GM12878 (cell line): Measurements from ENCODE around the gene EFCAB3. TPM values are rescaled to one million over a fixed set of nuclear protein-coding genes. Genes with fewer than 3 reads are reported as not detected.

ENCODE experiments used
- ATAC-seq: fragments of 200-7000 bp; cut with Tn5 transposase; 3 replicates; pipeline ENCODE4 v1.9.1; 2020; ENCODE audit warnings: mild to moderate bottlenecking, moderate library complexity
- BruUV-seq: library from RNA; stranded (reverse); fragments of 400-500 nt; replicated peaks from 2 replicates; lab custom pipeline; 2021; lab: Mats Ljungman, UMichigan
- CTCF ChIA-PET: fragments of 300-600 bp; sonication (Branson Sonifier 250); formaldehyde crosslinking; extraction: SDS; loops from one replicate; lab custom pipeline; 2021; ENCODE audit warnings: inconsistent platforms; lab: Yijun Ruan, JAX
- POLR2A ChIA-PET: fragments of 350-600 bp; formaldehyde crosslinking; extraction: SDS; loops from one replicate; lab custom pipeline; 2021; ENCODE audit warnings: inconsistent platforms; lab: Charles Lee
- RAD21 ChIA-PET: fragments of 300-600 bp; sonication (Branson Sonifier 250); formaldehyde crosslinking; loops from one replicate; lab custom pipeline; 2023; ENCODE audit warnings: antibody characterized with exemption; ENCODE audit not compliant: unreplicated experiment; lab: Charles Lee
- SMC1A ChIA-PET: fragments of 300-600 bp; sonication (Branson Sonifier 250); formaldehyde crosslinking; loops from one replicate; lab custom pipeline; 2023; ENCODE audit not compliant: unreplicated experiment, uncharacterized antibody; lab: Charles Lee
- DNase-seq: peaks from one replicate; pipeline ENCODE4 v3.0.0-alpha.2; 2011; ENCODE audit warnings: low read depth, low spot score
- FAIRE-seq: peaks from 3 replicates; lab custom pipeline; 2011; peaks lifted over from hg19 to GRCh38; lab: Jason Lieb, UNC
- H2AFZ ChIP-seq: 2 replicates; pipeline ENCODE4 v1.6.0; 2011; ENCODE audit warnings: low read depth, low read length, control low read depth; ENCODE audit not compliant: control insufficient read depth
- H3K27ac ChIP-seq: 2 replicates; pipeline ENCODE4 v1.5.1; 2011; ENCODE audit warnings: control low read depth; ENCODE audit not compliant: control insufficient read depth, insufficient read depth
- H3K27me3 ChIP-seq, 2 experiments: replicated peaks in 1 of 2; 2 replicates each; pipeline versions ENCODE4 v1.6.0 to v1.6.1; 2011; ENCODE audit warnings: low read length in 1 of 2; ENCODE audit not compliant: control insufficient read depth in 2 of 2, insufficient read depth in 2 of 2
- H3K36me3 ChIP-seq, 2 experiments: 2 replicates each; pipeline ENCODE4 v1.5.1; 2011; ENCODE audit warnings: low read length in 1 of 2; ENCODE audit not compliant: control insufficient read depth in 2 of 2, insufficient read depth in 2 of 2
- H3K4me1 ChIP-seq: 2 replicates; pipeline ENCODE4 v1.6.1; 2011; ENCODE audit warnings: mild to moderate bottlenecking, low read length, moderate library complexity, mixed read lengths; ENCODE audit not compliant: control insufficient read depth, insufficient read depth
- H3K4me2 ChIP-seq: 2 replicates; pipeline ENCODE4 v1.6.0; 2011; ENCODE audit warnings: control low read depth; ENCODE audit not compliant: control insufficient read depth, insufficient read depth
- H3K4me3 ChIP-seq: fragments of 200-600 bp; sonication (generic); 2 replicates; pipeline ENCODE4 v1.5.1; 2016
- H3K79me2 ChIP-seq: 2 replicates; pipeline ENCODE4 v1.6.0; 2011; ENCODE audit warnings: low read length; ENCODE audit not compliant: control insufficient read depth, insufficient read depth
- H3K9ac ChIP-seq: 2 replicates; pipeline ENCODE4 v1.8.0; 2011; ENCODE audit warnings: low read length, control low read depth, mixed read lengths; ENCODE audit not compliant: control insufficient read depth, insufficient read depth
- H3K9me3 ChIP-seq: replicated peaks from 3 replicates; pipeline ENCODE4 v1.5.1; 2011; ENCODE audit warnings: mild to moderate bottlenecking, low read length; ENCODE audit not compliant: control insufficient read depth, insufficient read depth
- H4K20me1 ChIP-seq: 2 replicates; pipeline ENCODE4 v1.6.0; 2011; ENCODE audit not compliant: control insufficient read depth, insufficient read depth
- HSF1 ChIP-seq: fragments of 150-350 bp; IDR thresholded peaks from 2 replicates; pipeline ENCODE4 v1.6.1; 2014; ENCODE audit warnings: mild to moderate bottlenecking, low read depth, low read length
- IKZF1 ChIP-seq: fragments of 450-650 bp; conservative IDR thresholded peaks from 2 replicates; pipeline ENCODE4 v1.6.1; 2017; ENCODE audit warnings: antibody characterized with exemption, mild to moderate bottlenecking
- IKZF2 ChIP-seq, 2 experiments: fragments of 450-650 bp; IDR thresholded peaks; 2 replicates each; pipeline ENCODE4 v1.6.1; 2017; ENCODE audit warnings: mild to moderate bottlenecking in 2 of 2, moderate library complexity in 2 of 2
- JUNB ChIP-seq: IDR thresholded peaks from 2 replicates; pipeline ENCODE4 v1.6.1; 2016; ENCODE audit warnings: antibody characterized with exemption, mild to moderate bottlenecking
- KDM1A ChIP-seq: fragments of 200-600 bp; sonication (generic); IDR thresholded peaks from 2 replicates; pipeline ENCODE4 v1.6.1; 2016; ENCODE audit warnings: borderline replicate concordance
- KLF5 ChIP-seq: fragments of 450-650 bp; IDR thresholded peaks from 2 replicates; pipeline ENCODE4 v1.6.1; 2014; ENCODE audit warnings: mild to moderate bottlenecking; ENCODE audit not compliant: partially characterized antibody
- RBBP5 ChIP-seq: fragments of 200-600 bp; sonication (generic); conservative IDR thresholded peaks from 2 replicates; pipeline ENCODE4 v1.6.1; 2016
- RELA ChIP-seq: fragments of 450-650 bp; IDR thresholded peaks from 2 replicates; pipeline ENCODE4 v1.8.0; 2014; ENCODE audit warnings: borderline replicate concordance; ENCODE audit not compliant: partially characterized antibody
- RUNX3 ChIP-seq: IDR thresholded peaks from 2 replicates; pipeline ENCODE4 v1.6.1; 2012; ENCODE audit warnings: low read length, inconsistent platforms
- SKIL ChIP-seq: fragments of 450-650 bp; IDR thresholded peaks from 2 replicates; pipeline ENCODE4 v1.6.1; 2017; ENCODE audit warnings: mild to moderate bottlenecking, low read depth, inconsistent platforms; ENCODE audit not compliant: poor library complexity, severe bottlenecking
- SMC3 ChIP-seq: IDR thresholded peaks from 2 replicates; pipeline ENCODE4 v1.6.1; 2011; ENCODE audit warnings: low read length, improper control_type of control experiment, borderline replicate concordance
- ZNF217 ChIP-seq: fragments of 450-650 bp; IDR thresholded peaks from 2 replicates; pipeline ENCODE4 v1.6.1; 2017; ENCODE audit warnings: antibody characterized with exemption, mild to moderate bottlenecking
- WGBS: methylation state at CpG from one replicate; pipeline ENCODE4 v1.1.6; 2016; ENCODE audit warnings: low lambda C conversion rate; ENCODE audit not compliant: insufficient replicate concordance, insufficient coverage; ENCODE audit errors: missing lambda C conversion rate; 5-methylcytosine and 5-hydroxymethylcytosine counted together
- in situ Hi-C: fragments of 300-500 bp; cut with MboI; formaldehyde crosslinking; loops from 9 replicates; pipeline ENCODE4 v1.14.3; 2018; ENCODE audit warnings: mixed read lengths
- intact Hi-C: fragments of 100-400 bp; cut with micrococcal nuclease; formaldehyde crosslinking; loops from one replicate; pipeline ENCODE4 v1.14.2; 2022; ENCODE audit not compliant: unreplicated experiment
- polyA plus RNA-seq, 11 experiments: library from polyadenylated mRNA; depleted of rRNA in 4 of 11; unstranded in 6 of 11; stranded (reverse) in 5 of 11; fragments of >200 nt; fragmentation: Nextera tagmentation in 4 of 11; fragmentation: Illumina TruSeq in 1 of 11; extraction: Ambion mirVana in 4 of 11; extraction: Trizol in 1 of 11; gene quantifications; 1 replicate in 1 of 11; 2 replicates in 10 of 11; pipeline versions ENCODE4 v1.2.1 to v1.2.3, GENCODE V29; 2011 to 2016; ENCODE audit warnings: inconsistent platforms in 2 of 11, missing spikeins in 2 of 11, low read depth in 1 of 11
- total RNA-seq, 4 experiments: library from RNA; depleted of rRNA in 3 of 4; stranded (reverse); fragments of >200 nt in 3 of 4; fragmentation: Illumina TruSeq in 1 of 4; extraction: Trizol in 1 of 4; gene quantifications; 2 replicates each; pipeline versions ENCODE4 v1.2.1 to v1.2.3, GENCODE V29; 2013 to 2021
- TF ChIP-seq, protein P1 (sequence below): fragments of 450-650 bp; IDR thresholded peaks from 2 replicates; pipeline ENCODE4 v1.6.1; 2016; ENCODE audit warnings: mild to moderate bottlenecking, moderate library complexity, borderline replicate concordance
- TF ChIP-seq, protein P2 (sequence below): fragments of 450-650 bp; IDR thresholded peaks from 2 replicates; pipeline ENCODE4 v1.6.1; 2017; ENCODE audit warnings: mild to moderate bottlenecking, moderate library complexity

The EFCAB3 gene
- total and polyA plus RNA-seq, 10 of the 15 experiments (the other 5 are each of a cell fraction or from before 2014, with no cell fraction given) = not detected

- Histone ChIP-seq H3K79me2 (no peaks in the 10 kb centered on the region), H3K27ac (no peak overlapping the region), H3K4me2 (no peak overlapping the region), H3K4me3 (no peak overlapping the region), H3K36me3 (no peaks in the 10 kb centered on the region), H2AFZ (no peak overlapping the region), H3K4me1 (no peaks in the 10 kb centered on the region), H4K20me1 (no peaks in the 10 kb centered on the region), H3K9ac (no peak overlapping the region), H3K9me3 (no peaks in the 10 kb centered on the region), H3K27me3 (no peaks in the 10 kb centered on the region; a peak in 1 of 4 replicates)
- ChIA-PET CTCF (interaction anchor here (1.0 kb wide), 1 partner anchor 9 kb away, joined by 4 read pairs; no protein-coding TSS in a partner anchor), RAD21 (no interaction called here), POLR2A (no interaction called here), SMC1A (interaction anchor here (1.7 kb wide), 1 partner anchor 16 kb away, joined by 6 read pairs; no protein-coding TSS in a partner anchor)
- WGBS = 46% methylated on average over 2 of the region's 2 CpGs
- BruUV-seq = no TSS peak
- in situ Hi-C loops = no loop called here
- no peak for ATAC-seq
- no peak for DNase-seq
- intact Hi-C loops = no loop called here
- no peak for FAIRE-seq
- TF ChIP-seq, protein P1, sequence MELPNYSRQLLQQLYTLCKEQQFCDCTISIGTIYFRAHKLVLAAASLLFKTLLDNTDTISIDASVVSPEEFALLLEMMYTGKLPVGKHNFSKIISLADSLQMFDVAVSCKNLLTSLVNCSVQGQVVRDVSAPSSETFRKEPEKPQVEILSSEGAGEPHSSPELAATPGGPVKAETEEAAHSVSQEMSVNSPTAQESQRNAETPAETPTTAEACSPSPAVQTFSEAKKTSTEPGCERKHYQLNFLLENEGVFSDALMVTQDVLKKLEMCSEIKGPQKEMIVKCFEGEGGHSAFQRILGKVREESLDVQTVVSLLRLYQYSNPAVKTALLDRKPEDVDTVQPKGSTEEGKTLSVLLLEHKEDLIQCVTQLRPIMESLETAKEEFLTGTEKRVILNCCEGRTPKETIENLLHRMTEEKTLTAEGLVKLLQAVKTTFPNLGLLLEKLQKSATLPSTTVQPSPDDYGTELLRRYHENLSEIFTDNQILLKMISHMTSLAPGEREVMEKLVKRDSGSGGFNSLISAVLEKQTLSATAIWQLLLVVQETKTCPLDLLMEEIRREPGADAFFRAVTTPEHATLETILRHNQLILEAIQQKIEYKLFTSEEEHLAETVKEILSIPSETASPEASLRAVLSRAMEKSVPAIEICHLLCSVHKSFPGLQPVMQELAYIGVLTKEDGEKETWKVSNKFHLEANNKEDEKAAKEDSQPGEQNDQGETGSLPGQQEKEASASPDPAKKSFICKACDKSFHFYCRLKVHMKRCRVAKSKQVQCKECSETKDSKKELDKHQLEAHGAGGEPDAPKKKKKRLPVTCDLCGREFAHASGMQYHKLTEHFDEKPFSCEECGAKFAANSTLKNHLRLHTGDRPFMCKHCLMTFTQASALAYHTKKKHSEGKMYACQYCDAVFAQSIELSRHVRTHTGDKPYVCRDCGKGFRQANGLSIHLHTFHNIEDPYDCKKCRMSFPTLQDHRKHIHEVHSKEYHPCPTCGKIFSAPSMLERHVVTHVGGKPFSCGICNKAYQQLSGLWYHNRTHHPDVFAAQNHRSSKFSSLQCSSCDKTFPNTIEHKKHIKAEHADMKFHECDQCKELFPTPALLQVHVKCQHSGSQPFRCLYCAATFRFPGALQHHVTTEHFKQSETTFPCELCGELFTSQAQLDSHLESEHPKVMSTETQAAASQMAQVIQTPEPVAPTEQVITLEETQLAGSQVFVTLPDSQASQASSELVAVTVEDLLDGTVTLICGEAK = no peak
- no peak for TF ChIP-seq SKIL
- no peak for TF ChIP-seq IKZF2 (IDR thresholded peaks at IDR 0.05)
- no peak for TF ChIP-seq IKZF1
- TF ChIP-seq ZNF217 = no peak
- TF ChIP-seq RUNX3 = no peak
- TF ChIP-seq, protein P2, sequence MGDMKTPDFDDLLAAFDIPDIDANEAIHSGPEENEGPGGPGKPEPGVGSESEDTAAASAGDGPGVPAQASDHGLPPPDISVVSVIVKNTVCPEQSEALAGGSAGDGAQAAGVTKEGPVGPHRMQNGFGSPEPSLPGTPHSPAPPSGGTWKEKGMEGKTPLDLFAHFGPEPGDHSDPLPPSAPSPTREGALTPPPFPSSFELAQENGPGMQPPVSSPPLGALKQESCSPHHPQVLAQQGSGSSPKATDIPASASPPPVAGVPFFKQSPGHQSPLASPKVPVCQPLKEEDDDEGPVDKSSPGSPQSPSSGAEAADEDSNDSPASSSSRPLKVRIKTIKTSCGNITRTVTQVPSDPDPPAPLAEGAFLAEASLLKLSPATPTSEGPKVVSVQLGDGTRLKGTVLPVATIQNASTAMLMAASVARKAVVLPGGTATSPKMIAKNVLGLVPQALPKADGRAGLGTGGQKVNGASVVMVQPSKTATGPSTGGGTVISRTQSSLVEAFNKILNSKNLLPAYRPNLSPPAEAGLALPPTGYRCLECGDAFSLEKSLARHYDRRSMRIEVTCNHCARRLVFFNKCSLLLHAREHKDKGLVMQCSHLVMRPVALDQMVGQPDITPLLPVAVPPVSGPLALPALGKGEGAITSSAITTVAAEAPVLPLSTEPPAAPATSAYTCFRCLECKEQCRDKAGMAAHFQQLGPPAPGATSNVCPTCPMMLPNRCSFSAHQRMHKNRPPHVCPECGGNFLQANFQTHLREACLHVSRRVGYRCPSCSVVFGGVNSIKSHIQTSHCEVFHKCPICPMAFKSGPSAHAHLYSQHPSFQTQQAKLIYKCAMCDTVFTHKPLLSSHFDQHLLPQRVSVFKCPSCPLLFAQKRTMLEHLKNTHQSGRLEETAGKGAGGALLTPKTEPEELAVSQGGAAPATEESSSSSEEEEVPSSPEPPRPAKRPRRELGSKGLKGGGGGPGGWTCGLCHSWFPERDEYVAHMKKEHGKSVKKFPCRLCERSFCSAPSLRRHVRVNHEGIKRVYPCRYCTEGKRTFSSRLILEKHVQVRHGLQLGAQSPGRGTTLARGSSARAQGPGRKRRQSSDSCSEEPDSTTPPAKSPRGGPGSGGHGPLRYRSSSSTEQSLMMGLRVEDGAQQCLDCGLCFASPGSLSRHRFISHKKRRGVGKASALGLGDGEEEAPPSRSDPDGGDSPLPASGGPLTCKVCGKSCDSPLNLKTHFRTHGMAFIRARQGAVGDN = no peak
- TF ChIP-seq HSF1 = no peak
- TF ChIP-seq RELA = no peak
- TF ChIP-seq KLF5 = no peak
- TF ChIP-seq SMC3 = no peak
- no peak for TF ChIP-seq RBBP5
- no peak for TF ChIP-seq KDM1A
- no peak for TF ChIP-seq JUNB
Measured at GRCh38 chr17:62405451-62405850, 25.1 kb downstream of the EFCAB3 start.
